Fibroblast of peridontal ligament (primary cell): ENCODE data around the gene CNN2.

Experiments used
- DNase-seq: peaks from one replicate; pipeline ENCODE4 v3.0.0-alpha.2; 2010; ENCODE audit errors: extremely low read depth

CNN2 gene

DNA sequence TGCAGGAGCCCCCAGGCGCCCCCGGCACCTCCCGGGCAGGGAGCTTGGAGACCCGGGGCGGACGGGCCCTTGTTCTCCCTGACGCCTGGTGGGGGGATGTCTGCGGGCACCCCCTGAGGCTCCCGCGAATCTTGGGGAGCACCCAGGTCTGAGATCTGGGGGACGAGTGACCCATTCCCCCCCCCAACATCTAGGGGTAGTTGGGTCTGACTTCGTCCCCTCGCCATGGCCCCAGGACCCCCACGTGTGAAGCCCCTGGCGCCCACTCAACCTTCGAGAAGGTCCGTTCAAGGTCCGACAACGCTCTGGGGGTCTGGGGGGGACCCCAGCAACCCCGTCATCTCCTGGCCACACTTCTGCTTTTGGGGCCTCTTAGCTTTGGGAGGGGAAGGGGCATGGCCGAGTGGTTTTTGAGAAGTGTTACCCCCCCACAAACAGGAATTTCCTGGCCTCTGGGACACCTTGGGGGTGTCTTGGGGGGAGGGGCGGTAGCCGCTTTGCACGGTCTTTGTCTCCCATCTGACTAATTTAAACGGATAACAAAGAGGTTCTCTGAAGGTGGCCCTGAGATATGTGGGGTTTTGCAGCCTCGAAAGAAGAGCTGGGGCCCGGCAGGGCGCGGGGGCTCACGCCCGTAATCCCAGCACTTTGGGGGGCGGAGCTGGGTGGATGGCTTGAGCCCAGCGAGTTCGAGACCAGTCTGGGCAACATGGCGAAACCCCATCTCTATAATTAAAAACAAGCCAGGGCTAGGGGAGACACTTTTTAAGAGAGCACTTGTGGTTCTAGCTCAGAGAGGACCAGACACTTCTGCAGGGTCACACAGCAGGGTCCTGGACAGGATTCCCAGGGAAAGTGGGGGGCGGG lies 608 bp downstream of the CNN2 start:
- DNase-seq, result peak; percentile 38

DNA sequence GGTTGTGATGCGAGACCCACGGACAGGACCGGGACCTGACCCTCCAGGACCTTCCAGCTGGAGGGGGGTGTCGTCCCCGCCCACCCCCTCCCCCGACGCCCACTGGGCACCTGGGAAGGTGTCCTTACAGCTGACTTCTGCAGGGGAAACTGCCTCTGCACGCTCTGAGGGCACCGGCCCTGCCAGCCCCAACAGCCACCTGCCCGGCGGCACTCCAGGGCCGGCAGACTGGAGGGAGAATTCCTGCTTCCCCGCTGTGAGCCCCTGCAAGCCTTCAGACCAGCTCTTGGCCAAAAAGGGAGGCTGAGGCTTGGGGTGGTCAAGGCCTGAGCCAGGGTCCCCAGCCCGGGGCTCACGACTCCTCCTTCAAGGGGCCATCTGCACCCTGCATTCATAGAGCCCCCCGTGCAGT lies 1.2 kb downstream of the CNN2 start:
- DNase-seq, result no peak

DNA sequence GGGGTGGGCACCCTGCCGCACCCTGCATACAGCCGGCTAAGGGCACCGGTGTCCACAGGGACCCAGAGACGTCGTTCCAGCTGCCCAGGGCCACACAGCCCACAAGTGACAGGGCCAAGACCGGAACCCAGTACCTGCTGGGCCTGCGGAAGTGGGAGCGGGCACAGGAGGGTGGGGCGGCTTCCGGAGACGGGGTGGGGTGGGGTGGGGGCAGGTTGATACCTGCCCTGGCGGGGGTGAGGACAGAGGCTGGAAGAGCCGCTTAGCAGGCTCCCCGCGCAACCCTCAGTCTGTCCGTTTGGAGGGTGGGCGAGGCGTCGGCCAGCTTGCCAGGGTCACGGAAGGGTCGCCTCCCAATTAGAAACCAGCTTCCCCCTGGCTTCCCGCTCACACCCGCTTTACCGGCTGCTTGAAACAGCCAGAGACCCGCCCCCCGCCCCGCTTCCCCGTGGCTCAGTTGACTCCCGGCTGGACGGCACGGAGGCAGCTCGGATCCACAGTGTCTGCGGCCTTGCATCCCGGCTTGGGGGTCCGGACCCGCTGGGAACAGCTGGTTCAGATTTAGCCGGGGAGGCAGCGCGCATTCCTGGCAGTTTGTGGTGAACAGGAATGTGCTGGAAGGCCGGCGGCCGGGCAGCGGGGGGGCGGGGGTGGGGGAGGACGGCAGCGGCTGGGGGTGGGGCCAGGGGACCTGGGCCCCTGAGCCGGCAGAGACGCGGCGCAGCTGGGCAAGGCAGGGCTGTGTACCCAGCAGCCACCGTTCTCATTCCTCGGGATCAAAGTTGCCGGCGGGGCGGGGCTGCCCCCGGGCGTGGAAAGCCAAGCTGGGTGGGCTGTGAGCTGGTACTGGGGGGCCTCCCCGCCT lies 1.9 kb downstream of the CNN2 start:
- peak; percentile 97 for DNase-seq

DNA sequence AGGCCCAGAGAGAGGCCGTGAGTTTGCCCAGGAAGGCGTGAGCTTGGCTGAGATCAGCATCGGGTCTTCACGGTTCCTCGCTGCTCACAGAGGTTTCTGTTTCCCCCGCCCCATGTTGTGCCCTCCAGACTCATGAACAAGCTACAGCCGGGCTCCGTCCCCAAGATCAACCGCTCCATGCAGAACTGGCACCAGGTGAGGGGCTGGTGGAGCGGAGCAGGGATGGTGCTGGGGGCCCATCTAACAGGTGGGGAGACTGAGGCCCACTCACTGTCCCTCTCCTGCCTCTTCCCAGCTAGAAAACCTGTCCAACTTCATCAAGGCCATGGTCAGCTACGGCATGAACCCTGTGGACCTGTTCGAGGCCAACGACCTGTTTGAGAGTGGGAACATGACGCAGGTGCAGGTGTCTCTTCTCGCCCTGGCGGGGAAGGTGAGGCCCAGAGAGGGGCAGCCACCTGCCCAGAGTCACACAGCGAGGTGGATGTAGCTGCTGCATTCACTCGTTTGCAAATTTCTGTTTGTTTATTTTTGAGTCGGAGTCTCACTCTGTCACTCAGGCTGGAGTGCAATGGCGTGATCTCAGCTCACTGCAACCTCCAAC lies 6.0 kb downstream of the CNN2 start:
- no peak for DNase-seq

DNA sequence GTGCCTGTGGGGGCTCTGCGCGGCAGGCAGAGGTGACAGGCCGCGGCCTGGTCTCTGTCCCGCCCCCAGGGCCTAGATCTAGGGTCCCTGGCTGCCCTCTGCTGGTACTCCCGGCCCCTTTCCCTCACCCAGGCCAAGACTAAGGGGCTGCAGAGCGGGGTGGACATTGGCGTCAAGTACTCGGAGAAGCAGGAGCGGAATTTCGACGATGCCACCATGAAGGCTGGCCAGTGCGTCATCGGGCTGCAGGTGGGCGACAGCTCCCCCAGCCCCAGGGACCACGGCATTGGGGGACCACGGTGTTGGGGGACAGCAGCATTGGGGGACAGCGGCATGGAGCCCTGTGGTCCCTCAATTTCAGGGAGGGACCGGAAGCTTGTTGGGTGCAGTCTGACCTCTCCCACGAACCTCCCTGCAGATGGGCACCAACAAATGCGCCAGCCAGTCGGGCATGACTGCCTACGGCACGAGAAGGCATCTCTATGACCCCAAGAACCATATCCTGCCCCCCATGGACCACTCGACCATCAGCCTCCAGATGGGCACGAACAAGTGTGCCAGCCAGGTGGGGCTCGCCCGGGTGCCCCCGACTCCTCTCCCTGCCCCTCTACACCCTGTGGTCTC lies 9.7 kb downstream of the CNN2 start:
- DNase-seq, result no peak

DNA sequence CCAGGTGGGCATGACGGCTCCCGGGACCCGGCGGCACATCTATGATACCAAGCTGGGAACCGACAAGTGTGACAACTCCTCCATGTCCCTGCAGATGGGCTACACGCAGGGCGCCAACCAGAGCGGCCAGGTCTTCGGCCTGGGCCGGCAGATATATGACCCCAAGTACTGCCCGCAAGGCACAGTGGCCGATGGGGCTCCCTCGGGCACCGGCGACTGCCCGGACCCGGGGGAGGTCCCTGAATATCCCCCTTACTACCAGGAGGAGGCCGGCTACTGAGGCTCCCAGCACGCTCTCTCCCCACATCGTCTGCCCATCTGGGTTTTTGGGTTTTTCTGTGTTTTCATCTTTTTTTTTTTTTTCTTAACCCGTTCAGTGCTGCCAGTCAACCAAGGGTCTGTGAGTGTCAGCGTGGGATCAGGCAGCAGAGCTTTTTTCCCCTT lies 11.2 kb downstream of the CNN2 start:
- DNase-seq, result no peak

DNA sequence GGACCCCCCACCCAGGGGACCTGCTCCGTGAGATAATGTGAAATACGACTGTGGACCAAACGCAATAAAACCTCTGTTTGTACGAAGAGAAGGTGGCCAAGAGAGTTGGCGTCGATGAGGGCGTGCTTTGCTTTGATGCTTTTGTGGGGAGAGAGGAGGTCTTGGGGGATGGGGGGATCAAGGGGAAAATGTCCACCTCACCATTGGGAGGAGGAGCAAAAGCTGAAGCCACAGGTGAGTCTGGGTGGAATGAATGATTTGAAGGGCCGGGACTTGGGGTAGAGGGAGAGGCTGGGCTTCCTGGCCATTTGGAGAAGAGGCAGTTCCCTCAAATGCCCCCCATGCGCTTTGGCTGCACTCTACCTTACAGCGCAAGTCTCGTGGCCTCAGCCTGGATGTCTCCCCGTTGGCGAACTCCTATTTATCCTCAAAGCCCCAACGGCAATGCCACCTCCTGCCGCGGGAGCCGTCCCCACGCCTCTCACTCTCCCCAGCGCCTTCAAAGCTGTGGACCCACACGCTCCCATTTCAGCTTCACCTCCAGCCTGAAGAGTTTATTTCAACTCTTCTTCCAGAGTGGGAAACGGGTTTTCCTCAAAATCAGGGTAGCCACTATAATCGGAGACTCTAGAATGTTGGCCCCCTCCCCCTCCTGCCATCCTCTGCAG lies 12.7 kb downstream of the CNN2 start:
- DNase-seq, result no peak

DNA sequence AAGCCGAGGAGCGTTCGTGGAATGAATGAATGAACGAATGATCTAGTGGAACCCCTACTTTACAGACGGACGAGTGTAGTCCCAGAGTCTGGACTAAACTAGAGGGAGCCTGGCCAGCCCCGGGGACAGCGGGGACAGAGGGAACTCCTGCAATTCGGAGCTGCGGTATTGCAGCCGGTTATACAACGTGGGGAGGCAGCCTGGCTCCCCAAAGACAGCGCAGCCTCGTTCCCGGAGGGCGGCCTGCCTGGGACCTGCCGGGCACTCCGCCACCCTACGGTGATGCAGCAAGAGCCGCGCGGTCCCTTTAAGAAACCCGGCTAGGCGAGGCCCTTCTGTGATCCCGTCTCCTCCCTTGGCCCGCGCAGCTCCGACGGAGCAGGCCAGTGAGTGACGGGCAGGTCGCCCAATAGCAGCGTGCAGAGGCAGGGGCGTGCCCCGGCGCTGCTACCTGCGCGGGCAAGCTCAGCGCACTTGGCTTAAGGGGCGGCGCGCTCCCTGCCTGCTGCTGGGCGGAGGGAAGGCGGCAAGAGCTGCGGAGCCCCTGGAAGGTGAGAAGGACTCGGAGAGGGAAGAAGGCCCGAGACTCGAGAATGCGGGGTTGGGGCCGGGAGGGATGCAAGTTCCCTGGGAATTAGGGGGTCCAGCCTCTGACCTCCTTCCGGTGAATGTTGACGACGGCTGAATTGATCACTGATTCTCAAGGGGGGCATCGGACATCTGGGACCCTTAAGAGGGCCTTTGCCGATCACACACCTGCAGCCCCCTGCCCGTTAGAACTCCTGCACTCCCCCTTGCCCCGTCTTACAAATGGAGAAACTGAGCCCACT lies 13.5 kb downstream of the CNN2 start, which contains the start of gene ABCA7:
Gene ABCA7 (plus strand): TSS at position 462 of the 830 bp plus-strand sequence. CDS start 1,255 bp downstream, outside the sequence.
- DNase-seq, result peak; percentile 94

DNA sequence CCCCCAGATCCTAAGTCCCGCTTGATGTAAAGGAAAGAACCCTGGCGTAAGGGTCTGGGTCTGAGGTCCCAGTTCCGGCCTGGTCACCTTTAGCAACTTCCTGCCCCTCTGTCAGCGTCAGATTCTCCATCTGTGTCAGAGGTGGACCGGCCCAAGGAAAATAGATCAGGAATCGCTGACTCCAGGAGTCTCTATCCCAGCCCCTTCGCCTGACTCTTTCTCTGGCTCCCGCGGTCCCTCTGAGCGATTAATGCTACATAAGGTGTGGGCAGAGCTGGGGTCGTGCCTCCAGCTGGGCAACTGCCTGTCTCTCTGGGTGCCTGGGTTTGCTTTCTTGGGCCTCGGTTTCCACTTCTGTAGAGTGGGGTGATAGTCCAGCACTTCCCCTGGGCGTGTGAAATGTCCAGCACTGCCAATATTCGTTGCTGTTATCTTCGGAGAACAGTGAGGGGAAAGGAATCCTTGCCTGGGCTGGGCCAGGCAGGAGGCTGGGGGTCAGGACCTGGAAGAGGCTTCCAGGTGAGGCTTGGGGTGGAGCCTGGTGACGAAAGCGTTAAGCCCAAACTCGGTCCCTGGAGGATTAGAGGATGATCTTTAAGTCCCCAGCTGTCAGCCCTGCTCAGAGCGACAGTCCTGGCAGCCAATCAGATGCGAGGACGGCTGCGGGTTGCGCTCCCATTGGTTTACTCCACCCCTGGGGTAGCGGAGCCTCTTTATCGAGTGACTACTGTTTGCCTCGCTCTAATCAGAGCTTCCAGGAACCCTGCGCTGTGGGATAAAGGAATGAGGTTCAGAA lies 14.3 kb downstream of the CNN2 start:
- DNase-seq, result peak; percentile 91

DNA sequence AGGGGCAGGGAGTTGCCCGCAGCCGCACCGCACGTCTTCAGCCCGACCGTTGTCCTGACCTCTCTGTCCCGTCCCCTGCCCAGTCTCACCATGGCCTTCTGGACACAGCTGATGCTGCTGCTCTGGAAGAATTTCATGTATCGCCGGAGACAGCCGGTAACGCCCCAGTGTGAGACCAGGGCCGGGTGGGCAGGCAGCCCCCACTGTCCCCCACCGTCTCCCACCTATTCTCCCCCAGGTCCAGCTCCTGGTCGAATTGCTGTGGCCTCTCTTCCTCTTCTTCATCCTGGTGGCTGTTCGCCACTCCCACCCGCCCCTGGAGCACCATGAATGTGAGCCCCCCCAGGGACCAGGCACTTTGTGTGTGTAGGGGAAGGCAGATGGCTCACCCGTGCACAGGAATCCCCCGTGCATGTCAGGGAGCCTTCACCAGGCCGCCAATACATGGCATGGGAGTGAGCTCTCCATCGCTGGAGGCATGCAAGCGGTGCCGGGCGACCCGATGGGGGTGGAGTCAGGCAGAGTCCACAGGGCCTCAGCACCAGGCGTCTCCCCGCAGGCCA lies 14.9 kb downstream of the CNN2 start:
- no peak for DNase-seq

DNA sequence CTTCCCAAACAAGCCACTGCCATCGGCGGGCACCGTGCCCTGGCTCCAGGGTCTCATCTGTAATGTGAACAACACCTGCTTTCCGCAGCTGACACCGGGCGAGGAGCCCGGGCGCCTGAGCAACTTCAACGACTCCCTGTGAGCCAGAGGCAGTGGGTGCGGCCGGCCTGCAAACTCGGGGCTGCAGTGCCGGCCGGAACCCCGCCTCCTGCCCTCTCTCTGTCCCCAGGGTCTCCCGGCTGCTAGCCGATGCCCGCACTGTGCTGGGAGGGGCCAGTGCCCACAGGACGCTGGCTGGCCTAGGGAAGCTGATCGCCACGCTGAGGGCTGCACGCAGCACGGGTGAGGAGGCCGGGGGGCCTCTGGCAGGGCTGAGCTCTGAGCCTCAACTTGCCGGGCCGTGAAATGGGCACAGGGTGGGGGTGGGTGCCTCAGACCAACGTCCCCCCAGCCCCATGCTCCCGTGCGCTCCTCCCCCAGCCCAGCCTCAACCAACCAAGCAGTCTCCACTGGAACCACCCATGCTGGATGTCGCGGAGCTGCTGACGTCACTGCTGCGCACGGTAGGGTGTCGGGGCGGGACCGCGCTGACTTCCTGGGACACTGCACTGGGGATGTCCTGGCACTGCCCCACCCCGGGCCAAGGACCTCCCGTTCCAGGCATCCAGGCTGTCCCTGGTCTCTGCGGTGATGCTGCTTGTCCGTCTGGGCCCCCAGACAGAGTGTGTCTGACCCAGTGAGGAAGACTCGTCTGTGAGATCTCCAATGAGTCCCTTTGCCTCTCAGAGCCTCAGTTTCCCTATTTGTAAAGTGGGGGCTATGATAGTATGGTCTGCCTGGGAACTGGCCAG lies 15.7 kb downstream of the CNN2 start:
- peak; percentile 18 for DNase-seq

DNA sequence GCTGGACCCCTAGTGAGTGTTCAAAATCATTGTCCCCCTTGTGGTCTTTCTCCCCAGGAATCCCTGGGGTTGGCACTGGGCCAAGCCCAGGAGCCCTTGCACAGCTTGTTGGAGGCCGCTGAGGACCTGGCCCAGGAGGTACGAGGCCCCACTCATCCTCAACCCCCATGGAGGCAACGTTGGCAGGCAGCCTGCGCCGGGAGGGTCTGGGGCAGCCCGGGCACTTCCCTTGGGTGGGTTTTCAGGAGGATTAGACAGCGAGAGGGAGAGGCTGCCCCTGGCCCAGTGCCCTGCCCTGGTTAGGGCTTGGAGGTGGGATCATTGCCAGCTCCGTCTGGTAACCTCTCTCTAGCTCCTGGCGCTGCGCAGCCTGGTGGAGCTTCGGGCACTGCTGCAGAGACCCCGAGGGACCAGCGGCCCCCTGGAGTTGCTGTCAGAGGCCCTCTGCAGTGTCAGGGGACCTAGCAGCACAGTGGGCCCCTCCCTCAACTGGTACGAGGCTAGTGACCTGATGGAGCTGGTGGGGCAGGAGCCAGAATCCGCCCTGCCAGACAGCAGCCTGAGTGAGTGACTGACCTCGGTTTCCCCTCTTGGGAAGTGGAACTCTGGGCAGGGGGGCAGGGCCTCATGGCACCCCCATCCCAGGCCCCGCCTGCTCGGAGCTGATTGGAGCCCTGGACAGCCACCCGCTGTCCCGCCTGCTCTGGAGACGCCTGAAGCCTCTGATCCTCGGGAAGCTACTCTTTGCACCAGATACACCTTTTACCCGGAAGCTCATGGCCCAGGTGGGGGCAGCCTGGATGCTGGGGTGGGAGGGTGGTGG lies 16.5 kb downstream of the CNN2 start:
- DNase-seq, result no peak

DNA sequence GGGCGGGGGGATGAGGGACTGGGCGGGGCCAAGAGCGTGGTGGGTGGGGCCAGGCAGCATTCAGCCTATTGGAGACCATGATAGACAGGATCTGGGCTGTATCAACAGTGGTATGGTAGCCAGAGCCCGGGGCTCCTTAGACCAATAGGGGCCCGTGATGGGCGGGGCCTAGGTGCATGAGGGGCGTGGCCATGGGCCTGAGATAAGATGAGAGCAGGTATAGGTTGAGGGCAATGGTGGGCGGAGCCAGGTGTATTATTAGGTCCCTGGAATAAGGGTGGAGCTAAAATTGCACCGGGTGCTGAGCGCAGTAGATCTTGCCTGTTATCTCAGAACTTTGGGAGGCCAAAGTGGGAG lies 18.8 kb downstream of the CNN2 start:
- DNase-seq, result no peak

DNA sequence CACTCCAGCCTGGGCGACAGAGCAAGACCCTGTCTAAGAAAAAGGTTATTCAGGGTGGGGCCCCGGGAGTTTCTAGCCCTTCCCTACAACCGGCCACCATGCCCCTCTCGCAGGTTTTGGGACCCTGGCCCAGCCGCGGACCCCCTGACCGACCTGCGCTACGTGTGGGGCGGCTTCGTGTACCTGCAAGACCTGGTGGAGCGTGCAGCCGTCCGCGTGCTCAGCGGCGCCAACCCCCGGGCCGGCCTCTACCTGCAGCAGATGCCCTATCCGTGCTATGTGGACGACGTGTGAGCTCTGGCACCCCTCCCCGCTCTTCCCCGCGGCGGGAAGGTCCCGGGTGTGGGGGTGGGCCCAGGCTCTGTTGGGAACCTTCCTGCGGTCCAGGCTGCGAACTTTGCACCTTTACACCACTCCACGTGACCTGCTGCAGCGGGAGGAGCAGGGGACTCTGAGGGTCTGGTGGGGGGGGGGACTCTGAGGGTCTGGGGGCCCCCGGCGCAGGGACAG lies 19.8 kb downstream of the CNN2 start:
- no peak for DNase-seq

DNA sequence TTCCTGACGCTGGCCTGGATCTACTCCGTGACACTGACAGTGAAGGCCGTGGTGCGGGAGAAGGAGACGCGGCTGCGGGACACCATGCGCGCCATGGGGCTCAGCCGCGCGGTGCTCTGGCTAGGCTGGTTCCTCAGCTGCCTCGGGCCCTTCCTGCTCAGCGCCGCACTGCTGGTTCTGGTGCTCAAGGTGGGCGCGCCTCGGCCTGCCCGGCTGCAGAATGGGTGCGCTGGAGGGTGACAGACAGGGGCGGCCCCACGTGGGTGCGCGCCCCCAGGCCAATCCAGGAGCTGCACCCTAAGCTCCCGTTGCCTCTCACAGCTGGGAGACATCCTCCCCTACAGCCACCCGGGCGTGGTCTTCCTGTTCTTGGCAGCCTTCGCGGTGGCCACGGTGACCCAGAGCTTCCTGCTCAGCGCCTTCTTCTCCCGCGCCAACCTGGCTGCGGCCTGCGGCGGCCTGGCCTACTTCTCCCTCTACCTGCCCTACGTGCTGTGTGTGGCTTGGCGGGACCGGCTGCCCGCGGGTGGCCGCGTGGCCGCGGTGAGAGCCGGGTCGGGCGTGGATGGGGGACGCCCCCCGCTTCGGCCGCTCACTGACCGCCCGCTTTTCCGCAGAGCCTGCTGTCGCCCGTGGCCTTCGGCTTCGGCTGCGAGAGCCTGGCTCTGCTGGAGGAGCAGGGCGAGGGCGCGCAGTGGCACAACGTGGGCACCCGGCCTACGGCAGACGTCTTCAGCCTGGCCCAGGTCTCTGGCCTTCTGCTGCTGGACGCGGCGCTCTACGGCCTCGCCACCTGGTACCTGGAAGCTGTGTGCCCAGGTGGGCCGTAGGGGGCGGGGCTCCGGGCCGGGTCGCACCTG lies 20.7 kb downstream of the CNN2 start:
- no peak for DNase-seq

DNA sequence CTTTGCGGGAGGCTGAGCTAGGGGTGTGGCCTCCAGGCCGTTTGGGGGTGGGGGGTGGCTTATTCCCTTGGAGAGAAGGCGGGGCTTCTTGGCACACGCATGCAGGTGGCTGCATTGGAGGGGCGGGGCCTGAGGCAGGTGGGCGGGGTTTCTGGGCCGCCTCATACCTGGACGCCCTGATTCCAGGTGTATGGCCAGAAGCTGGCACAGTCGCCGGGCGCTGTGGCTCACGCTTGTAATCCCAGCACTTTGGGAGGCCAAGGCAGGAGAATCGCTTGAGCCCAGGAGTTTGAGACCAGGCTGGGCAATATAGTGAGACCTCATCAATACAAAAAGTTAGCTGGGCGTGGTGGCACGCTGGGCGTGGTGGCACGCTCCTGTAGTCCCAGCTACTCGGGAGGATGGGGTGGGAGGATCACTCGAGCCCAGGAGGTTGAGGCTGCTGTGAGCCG lies 21.3 kb downstream of the CNN2 start:
- no peak for DNase-seq
